HEK293 (cell line): ENCODE data around the gene DPP6.

ENCODE experiments used
- CTCF ChIA-PET: fragments of 350-600 bp; formaldehyde crosslinking; extraction: SDS; loops from one replicate; lab custom pipeline; 2021; ENCODE audit warnings: antibody characterized with exemption; lab: Yijun Ruan, JAX
- POLR2A ChIA-PET: fragments of 300-600 bp; formaldehyde crosslinking; extraction: SDS; loops from one replicate; lab custom pipeline; 2020; ENCODE audit warnings: antibody characterized with exemption, inconsistent platforms; lab: Yijun Ruan, JAX
- H3K27ac ChIP-seq: fragments of 200-500 bp; sonication (Bioruptor generic); 2 replicates; pipeline ENCODE4 v1.5.1; 2014; ENCODE audit warnings: low read depth, low read length, control low read depth, inconsistent platforms; ENCODE audit errors: extremely low read depth
- H3K36me3 ChIP-seq, 2 experiments: fragments of 200-500 bp in 1 of 2; sonication (Bioruptor generic) in 1 of 2; 1 replicate in 1 of 2; 2 replicates in 1 of 2; pipeline ENCODE4 v1.5.1; 2014 to 2017; ENCODE audit warnings: inconsistent platforms in 2 of 2, low read length in 2 of 2; ENCODE audit not compliant: control insufficient read depth in 2 of 2, insufficient read depth in 1 of 2
- H3K4me1 ChIP-seq: fragments of 200-500 bp; sonication (Bioruptor generic); 2 replicates; pipeline ENCODE4 v1.5.1; 2014; ENCODE audit warnings: mild to moderate bottlenecking, low read length, inconsistent platforms; ENCODE audit not compliant: control insufficient read depth, insufficient read depth
- H3K4me3 ChIP-seq: 2 replicates; pipeline ENCODE4 v1.5.1; 2011; ENCODE audit warnings: low read depth, mild to moderate bottlenecking, control low read depth, low read length, moderate library complexity
- H3K9me3 ChIP-seq: fragments of 200-500 bp; sonication (Bioruptor generic); 2 replicates; pipeline ENCODE4 v1.5.1; 2014; ENCODE audit warnings: low read depth, low read length, inconsistent platforms; ENCODE audit not compliant: control insufficient read depth, insufficient read depth
- EGR2 ChIP-seq: fragments of 450-650 bp; formaldehyde crosslinking; IDR thresholded peaks from 2 replicates; pipeline ENCODE4 v1.5.1; 2016; ENCODE audit warnings: low read depth, missing biosample characterization, missing genetic modification characterization
- GLI4 ChIP-seq: fragments of 450-650 bp; formaldehyde crosslinking; IDR thresholded peaks from 2 replicates; pipeline ENCODE4 v1.5.1; 2016; ENCODE audit warnings: missing biosample characterization, missing genetic modification characterization
- HIC1 ChIP-seq: fragments of 450-650 bp; formaldehyde crosslinking; IDR thresholded peaks from 2 replicates; pipeline ENCODE4 v1.5.1; 2016; ENCODE audit warnings: missing biosample characterization, missing genetic modification characterization
- PRDM2 ChIP-seq: fragments of 450-650 bp; formaldehyde crosslinking; IDR thresholded peaks from 2 replicates; pipeline ENCODE4 v1.5.1; 2016; ENCODE audit warnings: missing biosample characterization, missing genetic modification characterization, borderline replicate concordance
- WT1 ChIP-seq: fragments of 450-650 bp; formaldehyde crosslinking; IDR thresholded peaks from 2 replicates; pipeline ENCODE4 v1.5.1; 2016; ENCODE audit warnings: missing biosample characterization, missing genetic modification characterization
- ZNF10 ChIP-seq: fragments of 450-650 bp; formaldehyde crosslinking; IDR thresholded peaks from 2 replicates; pipeline ENCODE4 v1.5.1; 2017; ENCODE audit warnings: missing biosample characterization, missing genetic modification characterization
- ZNF148 ChIP-seq: fragments of 450-650 bp; formaldehyde crosslinking; IDR thresholded peaks from 2 replicates; pipeline ENCODE4 v1.5.0; 2017; ENCODE audit warnings: missing biosample characterization, missing genetic modification characterization, borderline replicate concordance
- ZNF18 ChIP-seq: fragments of 450-650 bp; formaldehyde crosslinking; IDR thresholded peaks from 2 replicates; pipeline ENCODE4 v1.5.1; 2016; ENCODE audit warnings: missing biosample characterization, missing genetic modification characterization
- ZNF239 ChIP-seq: fragments of 450-650 bp; formaldehyde crosslinking; IDR thresholded peaks from 2 replicates; pipeline ENCODE4 v1.5.1; 2016; ENCODE audit warnings: missing biosample characterization, missing genetic modification characterization
- ZNF518A ChIP-seq: fragments of 450-650 bp; formaldehyde crosslinking; conservative IDR thresholded peaks from 2 replicates; pipeline ENCODE4 v1.5.1; 2016; ENCODE audit warnings: low read depth, missing biosample characterization, missing genetic modification characterization
- ZNF585B ChIP-seq: fragments of 450-650 bp; formaldehyde crosslinking; IDR thresholded peaks from 2 replicates; pipeline ENCODE4 v1.5.1; 2016; ENCODE audit warnings: missing biosample characterization, missing genetic modification characterization
- ZNF707 ChIP-seq: fragments of 450-650 bp; formaldehyde crosslinking; IDR thresholded peaks from 2 replicates; pipeline ENCODE4 v1.5.1; 2016; ENCODE audit warnings: missing biosample characterization, missing genetic modification characterization
- ZNF76 ChIP-seq: fragments of 450-650 bp; formaldehyde crosslinking; IDR thresholded peaks from 2 replicates; pipeline ENCODE4; 2016; ENCODE audit warnings: low read depth, missing biosample characterization, missing genetic modification characterization, borderline replicate concordance
- ZSCAN18 ChIP-seq: fragments of 450-650 bp; formaldehyde crosslinking; IDR thresholded peaks from 2 replicates; pipeline ENCODE4 v1.5.1; 2016; ENCODE audit warnings: missing biosample characterization, missing genetic modification characterization

DPP6 gene

GRCh38 chr7:154497751-154498150 is 445.6 kb downstream of the DPP6 start:
- POLR2A ChIA-PET, result no interaction called here
- CTCF ChIA-PET, result no interaction called here
- Histone ChIP-seq H3K9me3 (no peaks in the 10 kb centered on the region), H3K36me3 (no peaks in the 10 kb centered on the region), H3K4me3 (no peak overlapping the region), H3K27ac (no peak overlapping the region), H3K4me1 (no peaks in the 10 kb centered on the region)
- TF ChIP-seq WT1 (tag by site-specific recombination) (no peak), ZNF239 (tag by site-specific recombination) (no peak), ZNF707 (tag by site-specific recombination) (no peak), ZNF148 (no peak), EGR2 (tag by site-specific recombination) (no peak), GLI4 (no peak), ZNF518A (no peak), ZSCAN18 (tag by site-specific recombination) (no peak), ZNF18 (no peak), ZNF76 (tag by site-specific recombination) (no peak), PRDM2 (tag by site-specific recombination) (no peak), HIC1 (tag by site-specific recombination) (no peak), ZNF585B (tag by site-specific recombination) (no peak), ZNF10 (no peak)
